Upper lobe of left lung (tissue), 6 donors: ENCODE data around the gene FLNB. TPM values are rescaled to one million over a fixed set of nuclear protein-coding genes. Genes with fewer than 3 reads are reported as not detected.

Experiments
- ATAC-seq, 2 donors: fragments of 200-7000 bp; cut with Tn5 transposase; one replicate each; pipeline ENCODE4 v1.9.1; 2022; ENCODE audit warnings: mild to moderate bottlenecking in 2 of 2, moderate library complexity in 2 of 2; ENCODE audit not compliant: low FRiP score in 2 of 2
- DNase-seq, 2 donors: peaks; one replicate each; pipeline ENCODE4 v3.0.0-alpha.2; 2019 to 2020
- H3K27ac ChIP-seq, 4 donors: fragments of 200-600 bp; sonication (generic); one replicate each; pipeline ENCODE4 v1.5.1; 2016 to 2019
- H3K27me3 ChIP-seq, 4 donors: fragments of 200-600 bp; sonication (generic); one replicate each; pipeline ENCODE4 v1.5.1; 2017 to 2019
- H3K36me3 ChIP-seq, 4 donors: fragments of 200-600 bp; sonication (generic); one replicate each; pipeline ENCODE4 v1.5.1; 2016 to 2019
- H3K4me1 ChIP-seq, 4 donors: fragments of 200-600 bp; sonication (generic); one replicate each; pipeline ENCODE4 v1.5.1; 2018 to 2019
- H3K4me3 ChIP-seq, 4 donors: fragments of 200-600 bp; sonication (generic); one replicate each; pipeline ENCODE4 v1.5.1; 2017 to 2019; ENCODE audit warnings: mild to moderate bottlenecking in 2 of 4, moderate library complexity in 1 of 4
- H3K9me3 ChIP-seq, 4 donors: fragments of 200-600 bp; sonication (generic); one replicate each; pipeline ENCODE4 v1.5.1; 2018 to 2019
- EP300 ChIP-seq, 4 donors: sonication (generic); formaldehyde crosslinking; IDR thresholded peaks; one replicate each; pipeline ENCODE4 v1.5.1; 2017; ENCODE audit warnings: antibody characterized with exemption in 4 of 4, control low read depth in 2 of 4
- POLR2A ChIP-seq, 4 donors: fragments of 450-650 bp; IDR thresholded peaks; one replicate each; pipeline ENCODE4 v1.5.1; 2016 to 2017; ENCODE audit warnings: antibody characterized with exemption in 4 of 4, mild to moderate bottlenecking in 2 of 4
- POLR2AphosphoS5 ChIP-seq, 2 donors: sonication (generic); formaldehyde crosslinking; IDR thresholded peaks; one replicate each; pipeline ENCODE4 v1.5.1; 2017; ENCODE audit warnings: antibody characterized with exemption in 2 of 2
- WGBS, 2 donors: methylation state at CpG; one replicate each; pipeline ENCODE4 v1.1.5; 2017 to 2018; 5-methylcytosine and 5-hydroxymethylcytosine counted together
- total RNA-seq, 6 donors: library from RNA; depleted of rRNA in 4 of 6; stranded (reverse); fragments of >200 nt in 4 of 6; gene quantifications; one replicate each; pipeline versions ENCODE4 v1.1.0 to v1.2.1, GENCODE V29; 2016 to 2021
- TF ChIP-seq, protein P1 (sequence below), 6 experiments: fragments of 450-650 bp in 4 of 6; fragments of 200-600 bp in 2 of 6; sonication (generic) in 2 of 6; IDR thresholded peaks; one replicate each; pipeline ENCODE4 v1.5.1; 2016 to 2019; ENCODE audit warnings: antibody characterized with exemption in 6 of 6
- donor health status: DM: no; HTN: no; CAD: no; lungs with moderate emphysema.
- donor health status: DM: no; HTN: yes; CAD: no; lungs with severe emphysema.

Gene FLNB
- total RNA-seq, 6 donors from 2014 or later, result 101 to 193 (median 127) TPM

DNA sequence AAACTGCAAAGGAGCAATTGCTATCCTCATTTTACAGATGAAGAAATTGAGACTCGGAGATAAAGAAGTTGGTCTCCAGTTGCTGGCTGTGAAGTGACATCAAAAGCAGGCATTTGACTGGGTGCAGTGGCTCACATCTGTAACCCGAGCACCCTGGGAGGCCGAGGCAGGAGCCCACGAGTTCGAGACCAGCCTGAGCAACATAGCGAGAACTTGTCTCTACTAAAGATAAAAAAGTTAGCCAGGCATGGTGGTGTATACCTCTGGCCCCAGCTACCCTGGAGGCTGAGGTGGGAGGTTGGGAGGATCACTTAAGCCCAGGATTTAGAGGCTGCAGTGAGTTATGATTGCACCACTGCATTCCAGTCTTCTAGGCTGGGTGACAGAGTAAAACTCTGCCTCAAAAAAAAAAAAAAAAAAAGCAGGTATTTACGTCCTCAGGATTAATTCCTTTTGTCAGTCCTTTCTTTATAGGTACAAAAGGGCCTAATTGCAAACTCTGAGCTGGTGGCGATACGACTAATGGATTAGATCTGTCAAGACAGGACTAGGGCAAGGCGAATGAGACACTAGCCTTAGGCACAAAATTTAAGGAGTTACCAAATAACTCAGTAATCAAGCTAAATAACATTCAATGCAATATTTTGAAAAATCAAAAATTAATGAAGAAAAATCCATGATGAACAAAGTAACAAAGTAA lies 208.4 kb downstream of the FLNB start:
- 79 to 81% methylated on average over 10 of the region's 10 CpGs for WGBS, 2 donors
- Histone ChIP-seq H3K36me3 (no peaks in the 10 kb centered on the region), H3K4me1 (peaks cover 16 to 27% (median 19%) of the 10 kb centered on the region in 4 donors), H3K27ac (peak overlapping the region in 2 of 4 donors; percentile 42 to 51), H3K9me3 (no peaks in the 10 kb centered on the region), H3K27me3 (no peaks in the 10 kb centered on the region), H3K4me3 (no peak overlapping the region)
- TF ChIP-seq, protein P1, sequence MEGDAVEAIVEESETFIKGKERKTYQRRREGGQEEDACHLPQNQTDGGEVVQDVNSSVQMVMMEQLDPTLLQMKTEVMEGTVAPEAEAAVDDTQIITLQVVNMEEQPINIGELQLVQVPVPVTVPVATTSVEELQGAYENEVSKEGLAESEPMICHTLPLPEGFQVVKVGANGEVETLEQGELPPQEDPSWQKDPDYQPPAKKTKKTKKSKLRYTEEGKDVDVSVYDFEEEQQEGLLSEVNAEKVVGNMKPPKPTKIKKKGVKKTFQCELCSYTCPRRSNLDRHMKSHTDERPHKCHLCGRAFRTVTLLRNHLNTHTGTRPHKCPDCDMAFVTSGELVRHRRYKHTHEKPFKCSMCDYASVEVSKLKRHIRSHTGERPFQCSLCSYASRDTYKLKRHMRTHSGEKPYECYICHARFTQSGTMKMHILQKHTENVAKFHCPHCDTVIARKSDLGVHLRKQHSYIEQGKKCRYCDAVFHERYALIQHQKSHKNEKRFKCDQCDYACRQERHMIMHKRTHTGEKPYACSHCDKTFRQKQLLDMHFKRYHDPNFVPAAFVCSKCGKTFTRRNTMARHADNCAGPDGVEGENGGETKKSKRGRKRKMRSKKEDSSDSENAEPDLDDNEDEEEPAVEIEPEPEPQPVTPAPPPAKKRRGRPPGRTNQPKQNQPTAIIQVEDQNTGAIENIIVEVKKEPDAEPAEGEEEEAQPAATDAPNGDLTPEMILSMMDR (IDR thresholded peaks at IDR 0.05), result no peak
- no peak for TF ChIP-seq POLR2AphosphoS5 (IDR thresholded peaks at IDR 0.05)
- TF ChIP-seq EP300 (IDR thresholded peaks at IDR 0.05), result no peak
- no peak for TF ChIP-seq POLR2A (IDR thresholded peaks at IDR 0.05)
- ATAC-seq (no peak), DNase-seq (no peak)

DNA sequence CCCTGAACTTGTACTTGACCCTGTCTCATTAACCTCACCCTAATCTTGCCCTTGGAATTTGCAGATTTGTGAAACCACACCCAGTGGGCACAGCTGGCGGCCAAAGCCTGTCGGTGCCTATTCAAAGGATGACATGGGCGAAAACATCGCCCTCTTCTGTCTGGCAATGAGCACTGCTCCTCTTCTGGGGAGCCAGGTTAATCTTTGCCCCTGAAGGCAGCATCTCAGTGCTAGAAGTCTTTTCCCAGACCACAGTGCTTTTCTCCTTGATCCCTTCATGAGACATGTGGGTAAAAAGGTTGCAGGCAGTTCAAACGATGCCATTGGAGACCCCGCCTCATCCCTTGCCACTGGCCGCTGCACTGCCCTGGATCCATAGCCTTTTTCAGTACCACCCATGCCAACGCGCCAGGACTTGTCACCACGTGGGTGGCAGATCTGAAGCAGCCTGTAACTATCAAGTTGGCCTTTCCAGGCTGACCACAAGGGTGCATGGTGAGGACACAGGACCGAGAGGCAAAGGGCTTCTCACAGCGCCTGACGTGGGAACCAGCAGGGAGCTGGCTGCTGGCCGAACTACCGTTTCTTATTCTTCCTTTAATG lies 209.1 kb downstream of the FLNB start:
- ATAC-seq (peak; percentile 80 to 88), DNase-seq (peak; percentile 43 to 82)
- H3K27ac ChIP-seq, result peak overlapping the region in 3 of 4 donors; percentile 16 to 51 (median 48)
- H3K4me1 ChIP-seq, result peaks cover 16 to 27% (median 19%) of the 10 kb centered on the region in 4 donors
- TF ChIP-seq POLR2AphosphoS5 (IDR thresholded peaks at IDR 0.05) (no peak), EP300 (IDR thresholded peaks at IDR 0.05) (no peak)
- TF ChIP-seq, protein P1 (IDR thresholded peaks at IDR 0.05), result peak; percentile 71 to 83 (median 79)
- H3K36me3 ChIP-seq, result no peaks in the 10 kb centered on the region
- H3K9me3 ChIP-seq, result no peaks in the 10 kb centered on the region
- no peaks in the 10 kb centered on the region for H3K27me3 ChIP-seq
- 6 to 13% methylated on average over 9 to 15 of the region's 15 CpGs for WGBS, 2 donors
- H3K4me3 ChIP-seq, result no peak overlapping the region

DNA sequence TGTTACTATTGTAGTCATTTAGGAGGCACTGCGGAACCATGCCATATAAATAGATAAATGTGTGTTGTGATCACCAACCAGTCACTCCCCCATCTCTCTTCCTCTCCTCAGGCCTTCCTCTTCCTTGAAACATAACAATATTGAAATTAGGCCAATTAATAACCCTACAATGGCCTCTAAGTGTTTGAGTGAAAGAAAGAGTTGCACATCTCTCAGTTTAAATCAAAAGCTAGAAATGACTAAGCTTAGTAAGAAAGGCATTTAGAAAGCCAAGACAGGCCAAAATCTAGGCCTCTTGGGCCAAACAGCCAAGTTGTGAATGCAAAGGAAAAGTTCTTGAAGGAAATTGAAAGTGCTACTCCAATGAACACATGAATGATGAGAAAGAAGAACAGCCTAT lies 210.7 kb downstream of the FLNB start:
- Histone ChIP-seq H3K36me3 (no peaks in the 10 kb centered on the region), H3K9me3 (no peaks in the 10 kb centered on the region), H3K27ac (peak overlapping the region in 1 of 4 donors; percentile 3), H3K4me3 (no peak overlapping the region), H3K4me1 (peaks cover 16 to 27% (median 19%) of the 10 kb centered on the region in 4 donors), H3K27me3 (no peaks in the 10 kb centered on the region)
- no peak for TF ChIP-seq EP300 (IDR thresholded peaks at IDR 0.05)
- TF ChIP-seq POLR2A (IDR thresholded peaks at IDR 0.05), result no peak
- DNase-seq (no peak), ATAC-seq (no peak)
- WGBS, 2 donors, result 75 to 82% methylated on average over 1 of the region's 1 CpG

Other genes with a start within 250 kb of the FLNB start
- gene DNASE1L3, start 202.6 kb downstream of the FLNB start, total RNA-seq, result 10 to 100 TPM in 1 of 6 donors, 1 to 10 TPM in 2, under 1 TPM in 2, not detected in 1; 0.59 to 35.6 (median 3.3) TPM
- 10 to 100 TPM in 5 of 6 donors, 1 to 10 TPM in 1; 9.7 to 54.7 (median 16.9) TPM for gene ABHD6, start 229.4 kb downstream of the FLNB start, total RNA-seq